A549 (cell line): ENCODE measurements around the gene RAB3C. TPM values are rescaled to one million over a fixed set of nuclear protein-coding genes. Genes with fewer than 3 reads are reported as not detected.
"Not testable (repeated sequence)": the region's sequence is repeated elsewhere in the genome, so short reads cannot be mapped to it uniquely, and the experiment has no call there.

Experiments used
- ATAC-seq, 2 experiments: fragments of 200-7000 bp in 1 of 2; fragments of >200 bp in 1 of 2; cut with Nextera tagmentation in 1 of 2; cut with Tn5 transposase in 1 of 2; 3 replicates each; pipeline versions ENCODE4 v1.8.0 to v1.9.1; 2018 to 2020; ENCODE audit warnings: mild to moderate bottlenecking in 1 of 2, moderate library complexity in 1 of 2
- CTCF ChIA-PET: fragments of 300-600 bp; sonication (Branson Sonifier 250); formaldehyde crosslinking; extraction: SDS; loops from one replicate; lab custom pipeline; 2021; ENCODE audit warnings: antibody characterized with exemption, inconsistent platforms; lab: Yijun Ruan, JAX
- POLR2A ChIA-PET: fragments of 350-600 bp; formaldehyde crosslinking; extraction: SDS; loops from one replicate; lab custom pipeline; 2021; ENCODE audit warnings: antibody characterized with exemption, inconsistent platforms; lab: Yijun Ruan, JAX
- DNase-seq, 2 experiments: peaks; one replicate each; pipeline versions ENCODE4 v3.0.0 to v3.0.0-alpha.2; 2011 to 2016; ENCODE audit warnings: low read depth in 1 of 2, low spot score in 1 of 2
- FAIRE-seq: peaks from 2 replicates; lab custom pipeline; 2011; peaks lifted over from hg19 to GRCh38; lab: Jason Lieb, UNC
- H3K27ac ChIP-seq, 2 experiments: fragments of >200 bp; sonication (Bioruptor Twin); formaldehyde crosslinking; 3 replicates each; pipeline ENCODE4 v1.5.1; 2016 to 2017
- H3K4me1 ChIP-seq: fragments of >200 bp; sonication (Bioruptor Twin); formaldehyde crosslinking; 3 replicates; pipeline ENCODE4 v1.6.1; 2016
- H3K4me2 ChIP-seq: fragments of >200 bp; sonication (Bioruptor Twin); formaldehyde crosslinking; 3 replicates; pipeline ENCODE4 v1.6.1; 2016
- H3K4me3 ChIP-seq: fragments of >200 bp; sonication (Bioruptor Twin); formaldehyde crosslinking; 3 replicates; pipeline ENCODE4 v1.5.1; 2016
- H3K9me3 ChIP-seq: fragments of >200 bp; sonication (Bioruptor Twin); formaldehyde crosslinking; 3 replicates; pipeline ENCODE4 v1.6.1; 2016
- CBX2 ChIP-seq: fragments of 200-600 bp; sonication (generic); IDR thresholded peaks from 2 replicates; pipeline ENCODE4 v1.6.1; 2016; ENCODE audit warnings: low read depth, mild to moderate bottlenecking, borderline replicate concordance
- CHD2 ChIP-seq: fragments of 150-350 bp; IDR thresholded peaks from 2 replicates; pipeline ENCODE4 v1.6.1; 2014; ENCODE audit warnings: low read length; ENCODE audit not compliant: partially characterized antibody
- EHF ChIP-seq: fragments of 250-450 bp; sonication (Bioruptor Pico); IDR thresholded peaks from 2 replicates; pipeline ENCODE4 v1.5.0; 2020; ENCODE audit warnings: mild to moderate bottlenecking
- EHMT2 ChIP-seq: fragments of 200-600 bp; sonication (generic); IDR thresholded peaks from 2 replicates; pipeline ENCODE4 v1.6.1; 2016; ENCODE audit warnings: antibody characterized with exemption, low read depth, mild to moderate bottlenecking, moderate library complexity
- FOSB ChIP-seq: fragments of 250-450 bp; sonication (Bioruptor Pico); IDR thresholded peaks from 2 replicates; pipeline ENCODE4 v1.5.0; 2020; ENCODE audit warnings: mild to moderate bottlenecking, moderate library complexity
- FOSL2 ChIP-seq, 2 experiments: fragments of 450-650 bp in 1 of 2; fragments of >200 bp in 1 of 2; sonication (Bioruptor Twin) in 1 of 2; formaldehyde crosslinking; IDR thresholded peaks; 2 replicates each; pipeline versions ENCODE4 v1.5.0 to v1.6.1; 2016 to 2020; ENCODE audit warnings: mild to moderate bottlenecking in 1 of 2, moderate library complexity in 1 of 2
- FOXS1 ChIP-seq: fragments of 250-450 bp; sonication (Bioruptor Pico); IDR thresholded peaks from 2 replicates; pipeline ENCODE4 v1.5.0; 2020; ENCODE audit warnings: mild to moderate bottlenecking, moderate library complexity
- GATA3 ChIP-seq: IDR thresholded peaks from 2 replicates; pipeline ENCODE4 v1.6.1; 2012; ENCODE audit warnings: borderline replicate concordance
- HES2 ChIP-seq: fragments of >200 bp; sonication (Bioruptor Twin); formaldehyde crosslinking; IDR thresholded peaks from 2 replicates; pipeline ENCODE4 v1.6.1; 2016
- JUNB ChIP-seq: fragments of >200 bp; sonication (Bioruptor Twin); formaldehyde crosslinking; IDR thresholded peaks from 2 replicates; pipeline ENCODE4 v1.6.1; 2016
- KDM1A ChIP-seq: fragments of 200-600 bp; sonication (generic); IDR thresholded peaks from 2 replicates; pipeline ENCODE4 v1.6.1; 2016; ENCODE audit warnings: low read depth, mild to moderate bottlenecking
- KDM5A ChIP-seq: fragments of 200-600 bp; sonication (generic); IDR thresholded peaks from 2 replicates; pipeline ENCODE4 v1.6.1; 2016; ENCODE audit warnings: antibody characterized with exemption, mild to moderate bottlenecking
- MAFK ChIP-seq: fragments of 450-650 bp; IDR thresholded peaks from 2 replicates; pipeline ENCODE4 v1.6.1; 2014; ENCODE audit not compliant: partially characterized antibody
- NFE2L2 ChIP-seq: fragments of 150-350 bp; conservative IDR thresholded peaks from 2 replicates; pipeline ENCODE4 v1.6.1; 2014; ENCODE audit warnings: low read length
- PHF8 ChIP-seq: fragments of 200-600 bp; sonication (generic); IDR thresholded peaks from 2 replicates; pipeline ENCODE4 v1.6.1; 2016; ENCODE audit warnings: low read depth, mild to moderate bottlenecking, antibody characterized with exemption, moderate library complexity, borderline replicate concordance
- RFX5 ChIP-seq: fragments of 450-650 bp; IDR thresholded peaks from 2 replicates; pipeline ENCODE4 v1.7.1; 2014; ENCODE audit warnings: antibody characterized with exemption, mild to moderate bottlenecking, moderate library complexity
- RNF2 ChIP-seq: fragments of 200-600 bp; sonication (generic); IDR thresholded peaks from 2 replicates; pipeline ENCODE4 v1.6.1; 2016; ENCODE audit warnings: low read depth, mild to moderate bottlenecking, antibody characterized with exemption, moderate library complexity, borderline replicate concordance
- SMC3 ChIP-seq: fragments of >200 bp; sonication (Bioruptor Twin); formaldehyde crosslinking; IDR thresholded peaks from 3 replicates; pipeline ENCODE4 v1.6.1; 2018; ENCODE audit warnings: inconsistent platforms
- SREBF2 ChIP-seq: fragments of 450-650 bp; IDR thresholded peaks from 2 replicates; pipeline ENCODE4 v1.6.1; 2014; ENCODE audit warnings: mild to moderate bottlenecking, moderate library complexity
- TP53 ChIP-seq: fragments of 250-450 bp; sonication (Bioruptor Pico); IDR thresholded peaks from 2 replicates; pipeline ENCODE4 v1.5.0; 2021; ENCODE audit warnings: mild to moderate bottlenecking, moderate library complexity
- WGBS: methylation state at CpG from one replicate; pipeline ENCODE4 v1.1.6; 2017; ENCODE audit errors: missing lambda C conversion rate; 5-methylcytosine and 5-hydroxymethylcytosine counted together
- polyA plus RNA-seq, 4 experiments: library from polyadenylated mRNA; depleted of rRNA in 3 of 4; stranded (reverse); fragments of >200 nt; fragmentation: RNase III in 1 of 4; extraction: RNeasy Plus Mini Kit Qiagen cat#74134 plus additional on column Dnase treatment in 1 of 4; gene quantifications; 2 replicates in 3 of 4; 3 replicates in 1 of 4; pipeline ENCODE4 v1.2.3, GENCODE V29; 2011 to 2017
- TF ChIP-seq, protein P1 (sequence below): fragments of 150-350 bp; IDR thresholded peaks from 2 replicates; pipeline ENCODE4 v1.6.1; 2014; ENCODE audit warnings: low read depth, mild to moderate bottlenecking, low read length
- TF ChIP-seq, protein P2 (sequence below): fragments of 450-650 bp; IDR thresholded peaks from 2 replicates; pipeline ENCODE4 v1.6.1; 2014; ENCODE audit warnings: antibody characterized with exemption

Gene RAB3C
- polyA plus RNA-seq, 2 of the 4 experiments (the other 2 are of a cell fraction) = not detected

GRCh38 chr5:58687079-58687478 lies 104.2 kb downstream of the RAB3C start:
- CTCF ChIA-PET = interaction anchor here (1.1 kb wide), 1 partner anchor 163 kb away, joined by 3 read pairs; no protein-coding TSS in a partner anchor
- Histone ChIP-seq H3K4me1 (no peaks in the 10 kb centered on the region), H3K4me3 (no peak overlapping the region), H3K9me3 (no peaks in the 10 kb centered on the region), H3K4me2 (no peak overlapping the region), H3K27ac (no peak overlapping the region)
- FAIRE-seq = no peak
- WGBS = 7% methylated on average over 2 of the region's 2 CpGs
- no peak for DNase-seq
- no peak for ATAC-seq
- POLR2A ChIA-PET = no interaction called here
- TF ChIP-seq EHMT2 = no peak
- TF ChIP-seq RNF2 = no peak
- TF ChIP-seq HES2 = no peak
- TF ChIP-seq SREBF2 = no peak
- TF ChIP-seq, all 56 proteins: peak for 0

DNA sequence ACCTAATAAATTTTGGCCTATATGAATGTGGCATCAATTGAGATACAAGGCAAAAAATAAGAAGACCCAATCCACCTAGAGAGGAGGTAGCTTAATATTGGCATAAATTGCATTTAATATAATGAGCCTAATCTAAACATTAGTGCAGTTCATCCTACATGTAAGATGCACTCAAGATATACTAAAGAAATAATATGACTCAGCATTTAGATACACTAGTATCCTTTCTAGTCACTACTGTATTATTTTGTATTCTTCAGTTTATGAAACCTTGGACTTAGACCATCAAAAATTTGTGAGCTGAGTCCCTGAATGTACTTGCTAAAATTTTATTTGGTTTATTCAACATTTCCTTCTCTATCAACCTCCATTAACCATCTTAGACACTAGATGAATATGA lies 104.7 kb downstream of the RAB3C start:
- no peaks in the 10 kb centered on the region for H3K4me1 ChIP-seq
- H3K27ac ChIP-seq = no peak overlapping the region
- ATAC-seq (no peak), DNase-seq (no peak), FAIRE-seq (no peak)
- POLR2A ChIA-PET = no interaction called here
- no peak overlapping the region for H3K4me3 ChIP-seq
- H3K9me3 ChIP-seq = no peaks in the 10 kb centered on the region
- CTCF ChIA-PET = no interaction called here
- TF ChIP-seq KDM1A = no peak
- TF ChIP-seq PHF8 = no peak
- TF ChIP-seq, protein P1, sequence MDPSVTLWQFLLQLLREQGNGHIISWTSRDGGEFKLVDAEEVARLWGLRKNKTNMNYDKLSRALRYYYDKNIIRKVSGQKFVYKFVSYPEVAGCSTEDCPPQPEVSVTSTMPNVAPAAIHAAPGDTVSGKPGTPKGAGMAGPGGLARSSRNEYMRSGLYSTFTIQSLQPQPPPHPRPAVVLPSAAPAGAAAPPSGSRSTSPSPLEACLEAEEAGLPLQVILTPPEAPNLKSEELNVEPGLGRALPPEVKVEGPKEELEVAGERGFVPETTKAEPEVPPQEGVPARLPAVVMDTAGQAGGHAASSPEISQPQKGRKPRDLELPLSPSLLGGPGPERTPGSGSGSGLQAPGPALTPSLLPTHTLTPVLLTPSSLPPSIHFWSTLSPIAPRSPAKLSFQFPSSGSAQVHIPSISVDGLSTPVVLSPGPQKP = no peak
- TF ChIP-seq EHF (CRISPR knock-in tag) = no peak
- TF ChIP-seq MAFK = peak; percentile 83
- TF ChIP-seq, protein P2, sequence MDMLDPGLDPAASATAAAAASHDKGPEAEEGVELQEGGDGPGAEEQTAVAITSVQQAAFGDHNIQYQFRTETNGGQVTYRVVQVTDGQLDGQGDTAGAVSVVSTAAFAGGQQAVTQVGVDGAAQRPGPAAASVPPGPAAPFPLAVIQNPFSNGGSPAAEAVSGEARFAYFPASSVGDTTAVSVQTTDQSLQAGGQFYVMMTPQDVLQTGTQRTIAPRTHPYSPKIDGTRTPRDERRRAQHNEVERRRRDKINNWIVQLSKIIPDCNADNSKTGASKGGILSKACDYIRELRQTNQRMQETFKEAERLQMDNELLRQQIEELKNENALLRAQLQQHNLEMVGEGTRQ = no peak
- no peak for TF ChIP-seq GATA3
- TF ChIP-seq FOSL2 (IDR thresholded peaks at IDR 0.05) = no peak
- no peak for TF ChIP-seq FOSL2 (CRISPR knock-in tag; IDR thresholded peaks at IDR 0.05)
- TF ChIP-seq TP53 = no peak
- TF ChIP-seq KDM5A = no peak
- TF ChIP-seq FOXS1 (CRISPR knock-in tag) = no peak
- TF ChIP-seq SMC3 = no peak
- peak; percentile 62; the same call in 1 of the 2 replicates for TF ChIP-seq NFE2L2
- TF ChIP-seq RFX5 = no peak
- no peak for TF ChIP-seq JUNB
- TF ChIP-seq CBX2 = no peak
- no peak for TF ChIP-seq CHD2
- TF ChIP-seq FOSB (CRISPR knock-in tag) = no peak
- no peak overlapping the region for H3K4me2 ChIP-seq

DNA sequence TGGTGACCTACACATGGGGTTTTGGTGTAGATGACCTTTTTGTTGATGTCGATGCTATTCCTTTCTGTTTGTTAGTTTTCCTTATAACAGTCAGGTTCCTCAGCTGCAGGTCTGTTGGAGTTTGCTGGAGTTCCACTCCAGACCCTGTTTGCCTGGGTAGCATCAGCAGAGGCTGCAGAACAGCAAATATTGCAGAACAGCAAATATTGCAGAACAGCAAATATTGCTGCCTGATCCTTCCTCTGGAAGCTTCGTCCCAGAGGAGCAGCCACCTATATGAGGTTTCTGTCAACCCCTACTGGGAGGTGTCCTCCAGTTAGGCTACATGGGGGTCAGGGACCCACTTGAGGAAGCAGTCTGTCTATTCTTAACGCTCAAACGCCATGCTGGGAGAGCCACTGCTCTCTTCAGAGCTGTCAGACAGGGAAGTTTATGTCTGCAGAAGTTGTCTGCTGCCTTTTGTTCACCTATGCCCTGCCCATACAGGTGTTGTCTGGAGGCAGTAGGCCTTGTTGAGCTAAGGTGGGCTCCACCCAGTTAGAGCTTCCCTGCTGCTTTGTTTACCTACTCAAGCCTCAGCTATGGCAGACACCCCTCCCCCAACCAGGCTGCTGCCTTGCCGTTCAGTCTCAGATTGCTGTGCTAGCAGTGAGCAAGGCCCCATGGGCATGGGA lies 116.3 kb downstream of the RAB3C start:
- CTCF ChIA-PET, H3K27ac ChIP-seq, FAIRE-seq, H3K4me1 ChIP-seq, ATAC-seq, H3K9me3 ChIP-seq, DNase-seq, POLR2A ChIA-PET, H3K4me2 ChIP-seq, H3K4me3 ChIP-seq: not testable (repeated sequence)
- 30% methylated on average over 5 of the region's 5 CpGs for WGBS
